ENCODE data around the gene TMEM229B.

GRCh38 chr14:67526676-67527459 is 38.3 kb upstream of the TMEM229B start:
- TF ChIP-seq CTCF (conservative IDR thresholded peaks at IDR 0.05 in 1 of 2, IDR thresholded peaks at IDR 0.05 in 1 of 2; ENCODE audit: low read depth in 1 of 2, low read length in 2 of 2) (peak; percentile 67 to 68), EZH2 (IDR thresholded peaks at IDR 0.05; ENCODE audit: low read length, missing control alignments) (no peak)

All from fibroblast of lung (primary cell).